Keratinocyte (primary cell): ENCODE results near the gene SERPINE1. TPM values are rescaled to one million over a fixed set of nuclear protein-coding genes. Genes with fewer than 3 reads are reported as not detected.

Experiments
- DNase-seq: peaks from one replicate; pipeline ENCODE4 v3.0.0-alpha.2; 2011; ENCODE audit warnings: low read depth, missing footprints, low spot score
- FAIRE-seq: peaks from 2 replicates; lab custom pipeline; 2011; peaks lifted over from hg19 to GRCh38; lab: Jason Lieb, UNC
- H2AFZ ChIP-seq: 2 replicates; pipeline ENCODE4 v1.6.0; 2012; ENCODE audit warnings: low read length, control low read depth, inconsistent platforms; ENCODE audit not compliant: control insufficient read depth
- H3K27ac ChIP-seq: 2 replicates; pipeline ENCODE4 v1.5.1; 2011; ENCODE audit warnings: low read length; ENCODE audit not compliant: control insufficient read depth, insufficient read depth
- H3K27me3 ChIP-seq: 3 replicates; pipeline ENCODE4 v1.6.0; 2011; ENCODE audit warnings: low read length; ENCODE audit not compliant: control insufficient read depth, insufficient read depth; ENCODE audit errors: extremely low read depth
- H3K36me3 ChIP-seq, 2 experiments: 2 replicates in 1 of 2; 3 replicates in 1 of 2; pipeline ENCODE4 v1.5.1; 2011; ENCODE audit warnings: low read length in 2 of 2, mild to moderate bottlenecking in 1 of 2; ENCODE audit not compliant: control insufficient read depth in 2 of 2, insufficient read depth in 2 of 2; ENCODE audit errors: extremely low read depth in 1 of 2
- H3K4me1 ChIP-seq: 3 replicates; pipeline ENCODE4 v1.5.1; 2011; ENCODE audit warnings: low read length; ENCODE audit not compliant: control insufficient read depth, insufficient read depth; ENCODE audit errors: extremely low read depth
- H3K4me2 ChIP-seq: 3 replicates; pipeline ENCODE4 v1.6.0; 2011; ENCODE audit warnings: low read depth, low read length; ENCODE audit not compliant: control insufficient read depth, insufficient read depth; ENCODE audit errors: extremely low read depth
- H3K4me3 ChIP-seq, 3 experiments: fragments of 200-600 bp in 1 of 3; sonication (generic) in 1 of 3; 2 replicates in 2 of 3; 3 replicates in 1 of 3; pipeline ENCODE4 v1.5.1; 2011 to 2016; ENCODE audit warnings: low read length in 3 of 3, mild to moderate bottlenecking in 3 of 3, control low read depth in 2 of 3, inconsistent platforms in 1 of 3, low read depth in 1 of 3, mixed read lengths in 1 of 3, mixed run types in 1 of 3, moderate library complexity in 1 of 3; ENCODE audit not compliant: control insufficient read depth in 2 of 3, insufficient read depth in 2 of 3; ENCODE audit errors: extremely low read depth in 1 of 3
- H3K79me2 ChIP-seq: 2 replicates; pipeline ENCODE4 v1.6.0; 2012; ENCODE audit warnings: low read length; ENCODE audit not compliant: control insufficient read depth, insufficient read depth
- H3K9ac ChIP-seq: 3 replicates; pipeline ENCODE4 v1.6.0; 2011; ENCODE audit warnings: low read length; ENCODE audit not compliant: control insufficient read depth, insufficient read depth; ENCODE audit errors: extremely low read depth
- H3K9me1 ChIP-seq: 3 replicates; pipeline ENCODE4 v1.6.0; 2011; ENCODE audit warnings: low read length; ENCODE audit not compliant: control insufficient read depth, insufficient read depth; ENCODE audit errors: extremely low read depth
- H3K9me3 ChIP-seq: 2 replicates; pipeline ENCODE4 v1.5.1; 2012; ENCODE audit warnings: low read depth, low read length; ENCODE audit not compliant: control insufficient read depth
- H4K20me1 ChIP-seq: 3 replicates; pipeline ENCODE4 v1.6.0; 2011; ENCODE audit warnings: low read length; ENCODE audit not compliant: control insufficient read depth, insufficient read depth; ENCODE audit errors: extremely low read depth
- CTCF ChIP-seq, 3 experiments: IDR thresholded peaks in 1 of 3; conservative IDR thresholded peaks in 1 of 3; optimal IDR thresholded peaks in 1 of 3; 2 replicates in 2 of 3; 3 replicates in 1 of 3; pipeline versions ENCODE3 to v1.5.1; 2011; ENCODE audit warnings: low read length in 3 of 3, mild to moderate bottlenecking in 3 of 3, moderate library complexity in 2 of 3, control low read depth in 1 of 3, inconsistent platforms in 1 of 3; ENCODE audit not compliant: insufficient read depth in 2 of 3; ENCODE audit errors: extremely low read depth in 1 of 3
- EZH2 ChIP-seq: IDR thresholded peaks from one replicate; pipeline ENCODE4 v1.6.1; 2012; ENCODE audit warnings: inconsistent platforms, mild to moderate bottlenecking, low read length, moderate library complexity
- dilution Hi-C: fragments of 300-500 bp; cut with MboI; formaldehyde crosslinking; loops from one replicate; pipeline ENCODE4 v1.7.0; 2020; ENCODE audit warnings: low sequenced_read_pairs; ENCODE audit not compliant: extremely low pct_ligation_motif_present
- polyA plus RNA-seq, 5 experiments: library from polyadenylated mRNA; depleted of rRNA in 3 of 5; stranded (reverse) in 3 of 5; stranded (forward) in 1 of 5; unstranded in 1 of 5; fragments of >200 nt; gene quantifications; 1 replicate in 1 of 5; 2 replicates in 3 of 5; 3 replicates in 1 of 5; pipeline versions ENCODE4 v1.2.1 to v1.2.3, GENCODE V29; 2011 to 2012; ENCODE audit warnings: missing spikeins in 2 of 5, low read depth in 1 of 5, low replicate concordance in 1 of 5

Gene SERPINE1
- polyA plus RNA-seq, 1 donor (not counting 4 experiments of a cell fraction or from before 2014, with no cell fraction given), result 522 TPM

GRCh38 chr7:101106386-101106785, 20.5 kb upstream of the SERPINE1 start:
- no peaks in the 10 kb centered on the region for H3K36me3 ChIP-seq
- H3K9me1 ChIP-seq, result no peaks in the 10 kb centered on the region
- FAIRE-seq, result no peak
- no peak overlapping the region for H3K4me2 ChIP-seq
- no peak overlapping the region for H3K4me3 ChIP-seq
- H3K79me2 ChIP-seq, result no peaks in the 10 kb centered on the region
- no peak for TF ChIP-seq CTCF (optimal IDR thresholded peaks at IDR 0.05 in 1 of 3, IDR thresholded peaks at IDR 0.05 in 1 of 3, conservative IDR thresholded peaks at IDR 0.05 in 1 of 3; ENCODE audit: extremely low read depth in 1 of 3, insufficient read depth in 2 of 3, low read length in 3 of 3)
- no peak for TF ChIP-seq EZH2
- H4K20me1 ChIP-seq, result no peaks in the 10 kb centered on the region
- dilution Hi-C loops, result no loop called here
- no peak overlapping the region for H3K27ac ChIP-seq
- no peak for DNase-seq
- H2AFZ ChIP-seq, result no peak overlapping the region
- no peaks in the 10 kb centered on the region for H3K27me3 ChIP-seq
- peaks cover 43% of the 10 kb centered on the region for H3K4me1 ChIP-seq
- no peak overlapping the region for H3K9ac ChIP-seq
- H3K9me3 ChIP-seq, result no peaks in the 10 kb centered on the region

- H3K4me2 ChIP-seq, result peak overlapping the region; percentile 58
- H3K27me3 ChIP-seq, result no peaks in the 10 kb centered on the region
- H4K20me1 ChIP-seq, result no peaks in the 10 kb centered on the region
- H3K4me1 ChIP-seq, result peaks cover 32% of the 10 kb centered on the region
- H3K9ac ChIP-seq, result peak overlapping the region; percentile 75
- dilution Hi-C loops, result no loop called here
- H3K4me3 ChIP-seq, result peak overlapping the region in 1 of 3 experiments; percentile 7
- peak overlapping the region; percentile 93 for H3K27ac ChIP-seq
- TF ChIP-seq EZH2 (no peak), CTCF (optimal IDR thresholded peaks at IDR 0.05 in 1 of 3, IDR thresholded peaks at IDR 0.05 in 1 of 3, conservative IDR thresholded peaks at IDR 0.05 in 1 of 3; ENCODE audit: extremely low read depth in 1 of 3, insufficient read depth in 2 of 3, low read length in 3 of 3) (no peak)
- H2AFZ ChIP-seq, result no peak overlapping the region
- no peaks in the 10 kb centered on the region for H3K9me1 ChIP-seq
- DNase-seq (no peak), FAIRE-seq (no peak)
- H3K79me2 ChIP-seq, result no peaks in the 10 kb centered on the region
- H3K9me3 ChIP-seq, result no peaks in the 10 kb centered on the region
- H3K36me3 ChIP-seq, result no peaks in the 10 kb centered on the region
Observed at GRCh38 chr7:101108330-101108857, 18.5 kb upstream of the SERPINE1 start.
